IMR-90 (cell line): ENCODE data around the gene B4GALNT1. TPM values are rescaled to one million over a fixed set of nuclear protein-coding genes. Genes with fewer than 3 reads are reported as not detected.

Experiments used
- ATAC-seq: fragments of 200-7000 bp; cut with Tn5 transposase; 2 replicates; pipeline ENCODE4 v1.9.1; 2020; ENCODE audit warnings: low read depth, mild to moderate bottlenecking, moderate library complexity
- BruUV-seq: library from RNA; stranded (reverse); fragments of 400-500 nt; replicated peaks from 2 replicates; lab custom pipeline; 2021; lab: Mats Ljungman, UMichigan
- CTCF ChIA-PET: fragments of 300-600 bp; formaldehyde crosslinking; extraction: SDS; loops from one replicate; lab custom pipeline; 2021; ENCODE audit warnings: antibody characterized with exemption; lab: Yijun Ruan, JAX
- POLR2A ChIA-PET: fragments of 300-600 bp; sonication (Branson Sonifier 250); formaldehyde crosslinking; loops from one replicate; lab custom pipeline; 2022; ENCODE audit warnings: antibody characterized with exemption; ENCODE audit not compliant: unreplicated experiment; lab: Charles Lee
- DNase-seq: peaks from one replicate; pipeline ENCODE4 v3.0.0; 2013
- H2AFZ ChIP-seq: replicated peaks from 2 replicates; pipeline ENCODE3; 2013; ENCODE audit warnings: low read length, mild to moderate bottlenecking; ENCODE audit not compliant: poor library complexity
- H2AK5ac ChIP-seq: 2 replicates; pipeline ENCODE4 v1.6.1; 2013; ENCODE audit warnings: low read depth, low read length, inconsistent platforms
- H2AK9ac ChIP-seq: replicated peaks from 2 replicates; pipeline ENCODE3; 2013; ENCODE audit warnings: mild to moderate bottlenecking, low read depth, low read length, moderate library complexity; ENCODE audit not compliant: poor library complexity
- H2BK120ac ChIP-seq: 2 replicates; pipeline ENCODE4 v1.6.1; 2013; ENCODE audit warnings: low read depth, low read length, inconsistent platforms
- H2BK15ac ChIP-seq: 3 replicates; pipeline ENCODE4 v1.6.1; 2013; ENCODE audit warnings: low read depth, low read length, inconsistent platforms
- H2BK20ac ChIP-seq: 2 replicates; pipeline ENCODE4 v1.6.1; 2013; ENCODE audit warnings: low read depth, mild to moderate bottlenecking, inconsistent platforms, low read length, moderate library complexity
- H2BK5ac ChIP-seq: 2 replicates; pipeline ENCODE4 v1.6.1; 2013; ENCODE audit warnings: mild to moderate bottlenecking, low read depth, low read length, inconsistent platforms; ENCODE audit not compliant: poor library complexity, severe bottlenecking
- H3K14ac ChIP-seq: replicated peaks from 2 replicates; pipeline ENCODE4 v1.6.1; 2013; ENCODE audit warnings: low read depth, low read length, inconsistent platforms
- H3K18ac ChIP-seq: 2 replicates; pipeline ENCODE4 v1.6.1; 2013; ENCODE audit warnings: low read depth, low read length, control low read depth
- H3K23ac ChIP-seq: 2 replicates; pipeline ENCODE4 v1.6.1; 2013; ENCODE audit warnings: low read depth, low read length, inconsistent platforms
- H3K27ac ChIP-seq: 2 replicates; pipeline ENCODE4 v1.5.1; 2013; ENCODE audit warnings: mild to moderate bottlenecking, control low read depth, low read length; ENCODE audit not compliant: insufficient read depth
- H3K27me3 ChIP-seq: 2 replicates; pipeline ENCODE4 v1.6.1; 2013; ENCODE audit warnings: low read length; ENCODE audit not compliant: control insufficient read depth, insufficient read depth
- H3K36me3 ChIP-seq: 2 replicates; pipeline ENCODE4 v1.6.1; 2013; ENCODE audit warnings: low read length, mixed read lengths; ENCODE audit not compliant: control insufficient read depth, insufficient read depth
- H3K4ac ChIP-seq: 2 replicates; pipeline ENCODE4 v1.6.1; 2013; ENCODE audit warnings: low read depth, low read length, inconsistent platforms
- H3K4me1 ChIP-seq: 2 replicates; pipeline ENCODE4 v1.6.1; 2013; ENCODE audit warnings: low read length, mixed read lengths; ENCODE audit not compliant: control insufficient read depth, insufficient read depth
- H3K4me2 ChIP-seq: 2 replicates; pipeline ENCODE4 v1.6.1; 2013; ENCODE audit warnings: low read depth, mild to moderate bottlenecking, control low read depth, low read length, moderate library complexity
- H3K4me3 ChIP-seq: 2 replicates; pipeline ENCODE4 v1.5.1; 2013; ENCODE audit warnings: low read depth, mild to moderate bottlenecking, control low read depth, low read length, moderate library complexity; ENCODE audit not compliant: insufficient read depth
- H3K56ac ChIP-seq: 2 replicates; pipeline ENCODE4 v1.6.1; 2013; ENCODE audit warnings: low read length, inconsistent platforms; ENCODE audit not compliant: insufficient read depth; ENCODE audit errors: extremely low read depth
- H3K79me1 ChIP-seq, 2 experiments: 2 replicates each; pipeline ENCODE4 v1.6.1; 2013; ENCODE audit warnings: low read length in 2 of 2, inconsistent platforms in 1 of 2, low read depth in 1 of 2
- H3K9ac ChIP-seq: 2 replicates; pipeline ENCODE4 v1.6.1; 2013; ENCODE audit warnings: low read depth, low read length, control low read depth
- H3K9me1 ChIP-seq: 2 replicates; pipeline ENCODE4 v1.6.1; 2013; ENCODE audit warnings: low read length, inconsistent platforms; ENCODE audit not compliant: insufficient read depth
- H3K9me3 ChIP-seq: 2 replicates; pipeline ENCODE4 v1.6.1; 2013; ENCODE audit warnings: low read length; ENCODE audit not compliant: control insufficient read depth, insufficient read depth
- H4K20me1 ChIP-seq: 2 replicates; pipeline ENCODE4 v1.6.1; 2013; ENCODE audit warnings: low read length, inconsistent platforms; ENCODE audit not compliant: insufficient read depth
- H4K5ac ChIP-seq: 2 replicates; pipeline ENCODE4 v1.6.1; 2013; ENCODE audit warnings: mild to moderate bottlenecking, low read depth, low read length, control low read depth
- H4K8ac ChIP-seq, 2 experiments: 2 replicates each; pipeline ENCODE4 v1.6.1; 2013; ENCODE audit warnings: low read depth in 2 of 2, low read length in 2 of 2, control low read depth in 1 of 2, inconsistent platforms in 1 of 2
- H4K91ac ChIP-seq: 2 replicates; pipeline ENCODE4 v1.6.1; 2013; ENCODE audit warnings: low read depth, low read length, inconsistent platforms; ENCODE audit not compliant: insufficient read depth
- BHLHE40 ChIP-seq: fragments of 150-350 bp; IDR thresholded peaks from 2 replicates; pipeline ENCODE4 v1.6.1; 2016; ENCODE audit warnings: mild to moderate bottlenecking, low read depth, low read length
- CEBPB ChIP-seq: IDR thresholded peaks from 2 replicates; pipeline ENCODE4 v1.6.1; 2012; ENCODE audit warnings: low read depth, low read length, improper control_type of control experiment
- CTCF ChIP-seq: conservative IDR thresholded peaks from 2 replicates; pipeline ENCODE4 v1.5.1; 2012; ENCODE audit warnings: mild to moderate bottlenecking, low read depth, low read length, improper control_type of control experiment
- FOS ChIP-seq: fragments of 150-350 bp; IDR thresholded peaks from 2 replicates; pipeline ENCODE4 v1.6.1; 2016; ENCODE audit warnings: low read depth, low read length
- MAFK ChIP-seq: IDR thresholded peaks from 2 replicates; pipeline ENCODE4 v1.6.1; 2012; ENCODE audit warnings: low read depth, low read length, improper control_type of control experiment
- MAZ ChIP-seq: IDR thresholded peaks from 2 replicates; pipeline ENCODE4 v1.6.1; 2012; ENCODE audit warnings: low read depth, mild to moderate bottlenecking, low read length, improper control_type of control experiment, moderate library complexity, borderline replicate concordance
- MXI1 ChIP-seq: IDR thresholded peaks from 2 replicates; pipeline ENCODE4 v1.6.1; 2012; ENCODE audit warnings: low read depth, mild to moderate bottlenecking, low read length, moderate library complexity, borderline replicate concordance
- NFE2L2 ChIP-seq: fragments of 150-350 bp; IDR thresholded peaks from 2 replicates; pipeline ENCODE4 v1.6.1; 2016; ENCODE audit warnings: low read depth, mild to moderate bottlenecking, low read length
- RAD21 ChIP-seq: IDR thresholded peaks from 2 replicates; pipeline ENCODE4 v1.6.1; 2012; ENCODE audit warnings: low read length, improper control_type of control experiment
- RCOR1 ChIP-seq: IDR thresholded peaks from 2 replicates; pipeline ENCODE4 v1.6.1; 2012; ENCODE audit warnings: mild to moderate bottlenecking, low read length, improper control_type of control experiment; ENCODE audit not compliant: insufficient replicate concordance
- USF2 ChIP-seq: fragments of 150-350 bp; IDR thresholded peaks from 2 replicates; pipeline ENCODE4 v1.6.1; 2017; ENCODE audit warnings: mild to moderate bottlenecking, antibody characterized with exemption, low read length, low read depth
- WGBS, 2 experiments: methylation state at CpG; one replicate each; pipeline versions ENCODE4 v1.1.5 to v1.1.7; 2013; ENCODE audit warnings: missing lambda C conversion rate in 2 of 2; ENCODE audit not compliant: insufficient read length in 1 of 2; ENCODE audit errors: extremely low coverage in 2 of 2; 5-methylcytosine and 5-hydroxymethylcytosine counted together
- dilution Hi-C: fragments of 300-500 bp; cut with HindIII; formaldehyde crosslinking; loops from one replicate; pipeline ENCODE4 v1.14.3; 2018; ENCODE audit warnings: low sequenced_read_pairs; ENCODE audit not compliant: unreplicated experiment
- in situ Hi-C: fragments of 300-500 bp; cut with MboI; formaldehyde crosslinking; loops from 3 replicates; pipeline ENCODE4 v1.14.3; 2019; ENCODE audit warnings: low sequenced_read_pairs, inconsistent platforms, mixed read lengths
- intact Hi-C: fragments of 100-400 bp; cut with micrococcal nuclease; formaldehyde crosslinking; loops from 2 replicates; pipeline ENCODE4 v1.10.0; 2022
- polyA plus RNA-seq, 3 experiments: library from polyadenylated mRNA; depleted of rRNA; stranded (reverse); fragments of >200 nt; gene quantifications; 2 replicates each; pipeline ENCODE4 v1.2.3, GENCODE V29; 2012; ENCODE audit warnings: low replicate concordance in 1 of 3
- total RNA-seq: library from RNA; depleted of rRNA; stranded (reverse); fragments of >200 nt; gene quantifications from 2 replicates; pipeline ENCODE4 v1.2.3, GENCODE V29; 2012

The B4GALNT1 gene
- total and polyA plus RNA-seq, 2 of the 4 experiments (the other 2 are of a cell fraction) = 0.18 to 0.62 TPM

- Histone ChIP-seq H3K14ac (no peak overlapping the region), H3K9me3 (no peaks in the 10 kb centered on the region), H3K36me3 (no peaks in the 10 kb centered on the region), H3K56ac (no peak overlapping the region), H2AK9ac (no peak overlapping the region), H3K79me1 (no peaks in the 10 kb centered on the region), H4K8ac (no peak overlapping the region), H3K4ac (no peak overlapping the region), H3K27me3 (no peaks in the 10 kb centered on the region; the same call in 1 of the 2 replicates), H3K23ac (no peak overlapping the region), H2AFZ (no peak overlapping the region), H2BK120ac (no peak overlapping the region), H3K27ac (no peak overlapping the region), H2BK5ac (no peak overlapping the region), H3K4me1 (no peaks in the 10 kb centered on the region), H3K4me2 (no peak overlapping the region), H2BK20ac (no peak overlapping the region), H3K9me1 (no peaks in the 10 kb centered on the region), H3K9ac (no peak overlapping the region), H4K20me1 (no peaks in the 10 kb centered on the region), H3K18ac (no peak overlapping the region), H3K4me3 (no peak overlapping the region), H2AK5ac (no peak overlapping the region), H4K91ac (no peak overlapping the region), H2BK15ac (no peak overlapping the region), H4K5ac (no peak overlapping the region)
- dilution Hi-C loops (loop anchor here (25.0 kb wide), 1 partner anchor 105 kb away; the partner anchor contains the start of gene KIF5A), intact Hi-C loops (no loop called here), in situ Hi-C loops (no loop called here)
- no peak for DNase-seq
- ATAC-seq = no peak
- POLR2A ChIA-PET = no interaction called here
- WGBS, 2 experiments = no CpG with 5 or more reads among the region's 5 CpGs
- TF ChIP-seq RCOR1 = no peak
- no peak for TF ChIP-seq MAZ
- no peak for TF ChIP-seq RAD21
- TF ChIP-seq MXI1 = no peak
- no peak for TF ChIP-seq CTCF
- no peak for TF ChIP-seq USF2
- no peak for TF ChIP-seq CEBPB
- TF ChIP-seq BHLHE40 = no peak
- no peak for TF ChIP-seq NFE2L2
- TF ChIP-seq FOS = no peak
- no peak for TF ChIP-seq MAFK
- CTCF ChIA-PET = no interaction called here
- no TSS peak for BruUV-seq
Observed at GRCh38 chr12:57666897-57667296, 33.9 kb upstream of the B4GALNT1 start.
